Karpas-422 (cell line): ENCODE data around the gene DIAPH1. TPM values are rescaled to one million over a fixed set of nuclear protein-coding genes. Genes with fewer than 3 reads are reported as not detected.
A peak's percentile ranks its signal among the peaks of the same experiment; 100 is the strongest.

Experiments
- DNase-seq: peaks from one replicate; pipeline ENCODE4 v3.0.0-alpha.2; 2015
- H2AFZ ChIP-seq: fragments of 200-600 bp; sonication (generic); 2 replicates; pipeline ENCODE4 v1.6.1; 2014; ENCODE audit warnings: antibody characterized with exemption, low read length, mixed read lengths
- H3K27ac ChIP-seq: fragments of 200-600 bp; sonication (generic); 2 replicates; pipeline ENCODE4 v1.5.1; 2014; ENCODE audit warnings: mild to moderate bottlenecking, low read length, moderate library complexity
- H3K27me3 ChIP-seq: fragments of 200-600 bp; sonication (generic); 2 replicates; pipeline ENCODE4 v1.6.1; 2014; ENCODE audit warnings: low read length, mixed read lengths
- H3K36me3 ChIP-seq: fragments of 200-600 bp; sonication (generic); 2 replicates; pipeline ENCODE4 v1.6.1; 2014; ENCODE audit warnings: low read length, mixed read lengths; ENCODE audit not compliant: insufficient read depth
- H3K4me1 ChIP-seq: fragments of 200-600 bp; sonication (generic); 2 replicates; pipeline ENCODE4 v1.6.1; 2014; ENCODE audit warnings: mild to moderate bottlenecking, low read length, mixed read lengths
- H3K4me2 ChIP-seq: fragments of 200-600 bp; sonication (generic); 2 replicates; pipeline ENCODE4 v1.6.1; 2014; ENCODE audit warnings: low read length, low read depth, mild to moderate bottlenecking; ENCODE audit not compliant: poor library complexity, severe bottlenecking
- H3K4me3 ChIP-seq: fragments of 200-600 bp; sonication (generic); 2 replicates; pipeline ENCODE4 v1.5.1; 2014; ENCODE audit warnings: mild to moderate bottlenecking, antibody characterized with exemption, low read length, mixed read lengths
- H3K79me2 ChIP-seq: fragments of 200-600 bp; sonication (generic); 2 replicates; pipeline ENCODE4 v1.6.1; 2014; ENCODE audit warnings: mild to moderate bottlenecking, low read length, mixed read lengths
- H3K9ac ChIP-seq: fragments of 200-600 bp; sonication (generic); 2 replicates; pipeline ENCODE4 v1.6.0; 2014; ENCODE audit warnings: low read length
- H3K9me2 ChIP-seq: fragments of 200-600 bp; sonication (generic), shearing (Covaris generic); replicated peaks from 2 replicates; pipeline ENCODE4 v1.6.0; 2014; ENCODE audit warnings: mild to moderate bottlenecking, low read length, moderate library complexity; ENCODE audit not compliant: insufficient read depth
- H3K9me3 ChIP-seq: fragments of 300-700, 200-600 bp; sonication (generic); 2 replicates; pipeline ENCODE4 v1.6.1; 2014; ENCODE audit warnings: low read length, mixed read lengths
- H4K20me1 ChIP-seq: fragments of 200-600 bp; sonication (generic); 2 replicates; pipeline ENCODE4 v1.6.1; 2014; ENCODE audit warnings: mild to moderate bottlenecking, antibody characterized with exemption, low read length, low read depth; ENCODE audit not compliant: insufficient read depth
- total RNA-seq: library from RNA; depleted of rRNA; stranded (reverse); fragments of >200 nt; shearing (Covaris generic); gene quantifications from 2 replicates; pipeline ENCODE4 v1.2.3, GENCODE V29; 2014; ENCODE audit warnings: low replicate concordance

DIAPH1 gene
- total RNA-seq, 1 experiment from 2014 or later: 181 TPM

- Histone ChIP-seq H3K79me2 (no peaks in the 10 kb centered on the region), H4K20me1 (no peaks in the 10 kb centered on the region)
Measured at GRCh38 chr5:141656396-141656795, 37.6 kb upstream of the DIAPH1 start.

GRCh38 chr5:141655020-141655419 is 36.2 kb upstream of the DIAPH1 start:
- Histone ChIP-seq H3K79me2 (no peaks in the 10 kb centered on the region), H3K27ac (no peak overlapping the region)

More at GRCh38 chr5:141656396-141656795, 37.6 kb upstream of the DIAPH1 start:
- no peak overlapping the region for H2AFZ ChIP-seq
- no peak overlapping the region for H3K4me2 ChIP-seq
- H3K4me3 ChIP-seq: no peak overlapping the region
- peaks cover 4% of the 10 kb centered on the region for H3K4me1 ChIP-seq
- no peaks in the 10 kb centered on the region for H3K9me3 ChIP-seq
- H3K27me3 ChIP-seq: no peaks in the 10 kb centered on the region
- DNase-seq: no peak
- H3K9ac ChIP-seq: no peak overlapping the region
- H3K27ac ChIP-seq: no peak overlapping the region
- no peaks in the 10 kb centered on the region for H3K9me2 ChIP-seq
- no peaks in the 10 kb centered on the region for H3K36me3 ChIP-seq

GRCh38 chr5:141654298-141654697 is 35.5 kb upstream of the DIAPH1 start:
- Histone ChIP-seq H3K27ac (no peak overlapping the region), H3K9me3 (no peaks in the 10 kb centered on the region), H3K27me3 (no peaks in the 10 kb centered on the region), H2AFZ (no peak overlapping the region), H3K9me2 (no peaks in the 10 kb centered on the region), H3K36me3 (no peaks in the 10 kb centered on the region), H3K4me2 (no peak overlapping the region), H3K9ac (no peak overlapping the region), H3K79me2 (no peaks in the 10 kb centered on the region), H3K4me1 (peaks cover 5% of the 10 kb centered on the region), H4K20me1 (no peaks in the 10 kb centered on the region), H3K4me3 (no peak overlapping the region)
- no peak for DNase-seq

More at GRCh38 chr5:141655020-141655419, 36.2 kb upstream of the DIAPH1 start:
- Histone ChIP-seq H3K9me3 (no peaks in the 10 kb centered on the region), H4K20me1 (no peaks in the 10 kb centered on the region), H3K36me3 (no peaks in the 10 kb centered on the region), H3K4me1 (peaks cover 5% of the 10 kb centered on the region), H3K4me2 (no peak overlapping the region), H3K27me3 (no peaks in the 10 kb centered on the region), H3K4me3 (no peak overlapping the region), H3K9me2 (no peaks in the 10 kb centered on the region), H2AFZ (no peak overlapping the region), H3K9ac (no peak overlapping the region)
- no peak for DNase-seq

- Histone ChIP-seq H2AFZ (no peak overlapping the region; the same call in 1 of the 2 replicates), H3K9me2 (no peaks in the 10 kb centered on the region), H3K4me3 (peak overlapping the region; percentile 50; the same call in 1 of the 2 replicates), H3K27ac (no peak overlapping the region), H3K9me3 (no peaks in the 10 kb centered on the region), H3K9ac (peak overlapping the region; percentile 36; the same call in 1 of the 2 replicates), H3K4me2 (peak overlapping the region; percentile 60), H3K36me3 (no peaks in the 10 kb centered on the region), H3K27me3 (no peaks in the 10 kb centered on the region), H3K4me1 (peaks cover 5% of the 10 kb centered on the region), H3K79me2 (no peaks in the 10 kb centered on the region), H4K20me1 (no peaks in the 10 kb centered on the region)
- DNase-seq: no peak
Measured at GRCh38 chr5:141651728-141652105, 32.9 kb upstream of the DIAPH1 start.

GRCh38 chr5:141650851-141651727 is 32.3 kb upstream of the DIAPH1 start, which contains the start of gene FCHSD1:
FCHSD1 (minus strand) TSS chr5:141651418; CDS start chr5:141651368, 50 bp downstream.
- Histone ChIP-seq H2AFZ (no peak within 1 kb of the TSS; the same call in 1 of the 2 replicates), H3K4me2 (peak within 1 kb of the TSS; percentile 60), H3K79me2 (no peaks in the 10 kb centered on the region), H3K4me3 (peak within 1 kb of the TSS; percentile 50; the same call in 1 of the 2 replicates), H3K9me3 (no peaks in the 10 kb centered on the region), H4K20me1 (no peaks in the 10 kb centered on the region), H3K4me1 (peaks cover 5% of the 10 kb centered on the region), H3K9me2 (no peaks in the 10 kb centered on the region), H3K9ac (peak within 1 kb of the TSS; percentile 36), H3K27ac (no peak within 1 kb of the TSS), H3K36me3 (no peaks in the 10 kb centered on the region), H3K27me3 (no peaks in the 10 kb centered on the region)
- DNase-seq: peak; percentile 74

- Histone ChIP-seq H2AFZ (no peak overlapping the region), H3K4me1 (peaks cover 5% of the 10 kb centered on the region), H3K27ac (no peak overlapping the region), H3K9me2 (no peaks in the 10 kb centered on the region), H3K79me2 (no peaks in the 10 kb centered on the region), H3K4me2 (no peak overlapping the region), H3K9me3 (no peaks in the 10 kb centered on the region), H3K9ac (no peak overlapping the region), H3K27me3 (no peaks in the 10 kb centered on the region), H3K36me3 (no peaks in the 10 kb centered on the region), H4K20me1 (no peaks in the 10 kb centered on the region), H3K4me3 (no peak overlapping the region)
- DNase-seq: no peak
Measured at GRCh38 chr5:141649972-141650371, 31.2 kb upstream of the DIAPH1 start.

- Histone ChIP-seq H3K9me3 (no peaks in the 10 kb centered on the region), H3K27me3 (no peaks in the 10 kb centered on the region), H3K4me1 (peaks cover 5% of the 10 kb centered on the region), H3K27ac (no peak overlapping the region), H3K36me3 (no peaks in the 10 kb centered on the region), H3K9ac (no peak overlapping the region), H3K4me2 (no peak overlapping the region), H4K20me1 (no peaks in the 10 kb centered on the region), H3K4me3 (no peak overlapping the region), H2AFZ (no peak overlapping the region), H3K9me2 (no peaks in the 10 kb centered on the region), H3K79me2 (no peaks in the 10 kb centered on the region)
- DNase-seq: no peak
Measured at GRCh38 chr5:141649056-141649688, 30.4 kb upstream of the DIAPH1 start.

GRCh38 chr5:141647851-141648250 is 29.1 kb upstream of the DIAPH1 start:
- H3K36me3 ChIP-seq: no peaks in the 10 kb centered on the region

More at GRCh38 chr5:141647851-141648250, 29.1 kb upstream of the DIAPH1 start:
- Histone ChIP-seq H3K4me3 (no peak overlapping the region), H3K27ac (no peak overlapping the region), H3K79me2 (no peaks in the 10 kb centered on the region), H2AFZ (no peak overlapping the region), H3K9me2 (no peaks in the 10 kb centered on the region), H3K9ac (no peak overlapping the region), H3K4me2 (no peak overlapping the region), H3K4me1 (peaks cover 5% of the 10 kb centered on the region), H4K20me1 (no peaks in the 10 kb centered on the region), H3K9me3 (no peaks in the 10 kb centered on the region), H3K27me3 (no peaks in the 10 kb centered on the region)
- no peak for DNase-seq
